NB4 (cell line): ENCODE results near the gene NADSYN1.

Experiments used
- DNase-seq: peaks from one replicate; pipeline ENCODE4 v3.0.0; 2010; ENCODE audit warnings: low read depth
- H3K4me3 ChIP-seq: one replicate; pipeline ENCODE4 v1.5.1; 2011; ENCODE audit warnings: mild to moderate bottlenecking, low read depth, low read length, moderate library complexity
- CTCF ChIP-seq: IDR thresholded peaks from one replicate; pipeline ENCODE4 v1.5.1; 2012; ENCODE audit warnings: low read depth, low read length
- MAX ChIP-seq: IDR thresholded peaks from 2 replicates; pipeline ENCODE4 v1.6.1; 2011; ENCODE audit warnings: low read depth, low read length
- MYC ChIP-seq: IDR thresholded peaks from 2 replicates; pipeline ENCODE4 v1.6.1; 2011; ENCODE audit warnings: low read depth, low read length
- POLR2A ChIP-seq: IDR thresholded peaks from 2 replicates; pipeline ENCODE4 v1.6.1; 2011; ENCODE audit warnings: mild to moderate bottlenecking; ENCODE audit not compliant: insufficient read length; ENCODE audit errors: extremely low read depth

Gene NADSYN1

GRCh38 chr11:71470946-71471345 lies 17.9 kb downstream of the NADSYN1 start:
- TF ChIP-seq MAX (no peak), MYC (no peak), CTCF (no peak), POLR2A (no peak)
- H3K4me3 ChIP-seq: no peak overlapping the region
- DNase-seq: no peak

- H3K4me3 ChIP-seq: no peak overlapping the region
- no peak for TF ChIP-seq MYC
- no peak for TF ChIP-seq CTCF
- TF ChIP-seq POLR2A: no peak
- TF ChIP-seq MAX: no peak
- peak; percentile 33 for DNase-seq
Measured at GRCh38 chr11:71472357-71472885, 19.4 kb downstream of the NADSYN1 start.

- no peak overlapping the region for H3K4me3 ChIP-seq
- no peak for TF ChIP-seq MAX
- no peak for TF ChIP-seq POLR2A
- no peak for DNase-seq
Measured at GRCh38 chr11:71472941-71473792, 20.2 kb downstream of the NADSYN1 start.

- TF ChIP-seq POLR2A (no peak), CTCF (no peak), MAX (no peak), MYC (no peak)
- no peak overlapping the region for H3K4me3 ChIP-seq
- DNase-seq: no peak
Measured at GRCh38 chr11:71473793-71474080, 20.7 kb downstream of the NADSYN1 start.

DNA sequence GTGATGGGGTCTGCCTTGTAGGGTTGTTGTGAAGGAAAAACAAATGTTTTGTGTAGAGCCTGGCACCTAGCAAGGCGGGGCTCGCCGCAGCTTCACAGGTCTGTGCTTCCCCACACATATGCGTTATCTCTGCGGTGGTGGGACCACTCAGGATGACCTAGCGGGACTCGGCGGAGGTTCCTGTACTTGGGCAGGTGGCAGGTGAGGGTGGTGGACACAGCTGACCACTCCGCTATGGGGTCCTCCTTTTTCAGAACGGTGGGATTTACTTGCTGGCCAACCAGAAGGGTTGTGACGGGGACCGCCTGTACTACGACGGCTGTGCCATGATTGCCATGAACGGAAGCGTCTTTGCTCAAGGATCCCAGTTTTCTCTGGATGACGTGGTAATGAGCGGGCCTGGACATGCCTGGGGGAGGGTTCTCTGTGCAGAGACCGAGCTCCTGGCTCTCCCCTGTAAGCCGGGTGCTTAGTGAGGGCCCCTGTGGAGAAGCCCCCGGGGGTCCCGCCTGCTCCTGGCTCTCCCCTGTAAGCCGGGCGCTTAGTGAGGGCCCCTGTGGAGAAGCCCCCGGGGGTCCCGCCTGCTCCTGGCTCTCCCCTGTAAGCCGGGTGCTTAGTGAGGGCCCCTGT lies 21.3 kb downstream of the NADSYN1 start:
- TF ChIP-seq CTCF (no peak), MAX (no peak), MYC (no peak), POLR2A (no peak)
- no peak for DNase-seq
- H3K4me3 ChIP-seq: no peak overlapping the region

DNA sequence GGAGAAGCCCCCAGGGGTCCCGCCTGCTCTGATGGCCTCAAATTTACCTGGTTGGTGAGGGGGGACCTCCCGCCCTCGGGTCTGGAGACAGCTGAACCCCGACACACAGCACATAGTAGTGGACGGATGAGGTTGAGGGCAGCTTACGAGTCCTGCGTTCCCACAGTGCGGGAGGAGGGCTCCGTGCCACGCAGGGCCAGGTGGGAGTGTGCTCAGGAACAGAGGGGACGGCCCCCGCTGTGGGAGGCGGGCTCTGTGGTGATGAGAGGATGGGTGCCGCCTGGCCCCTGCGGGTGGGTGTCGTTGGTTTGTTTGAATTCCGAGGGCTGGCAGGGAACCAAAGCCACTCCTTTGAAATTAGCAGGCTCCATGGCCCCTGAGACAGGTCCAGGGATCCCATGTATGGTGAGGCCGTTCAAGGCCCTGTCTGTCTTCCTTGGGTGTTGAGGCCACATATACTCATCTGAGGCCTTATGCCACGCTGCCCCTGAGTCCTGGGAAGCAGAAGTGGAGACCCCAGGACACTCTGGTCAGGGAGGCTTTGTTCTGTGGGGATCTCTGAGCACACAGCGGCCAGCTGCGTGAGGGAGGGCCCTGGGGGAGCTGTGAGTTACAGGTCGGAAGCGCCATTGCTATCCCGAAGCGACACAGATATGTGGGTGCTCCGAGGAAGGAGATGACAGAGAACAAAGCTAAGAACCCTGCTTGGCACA lies 21.9 kb downstream of the NADSYN1 start:
- TF ChIP-seq MYC (no peak), MAX (no peak), POLR2A (no peak), CTCF (no peak)
- H3K4me3 ChIP-seq: no peak overlapping the region
- DNase-seq: no peak
